ENCODE data around the gene WDFY3.

GRCh38 chr4:84730375-84730774, 236.1 kb downstream of the WDFY3 start:
- TF ChIP-seq, protein P1, sequence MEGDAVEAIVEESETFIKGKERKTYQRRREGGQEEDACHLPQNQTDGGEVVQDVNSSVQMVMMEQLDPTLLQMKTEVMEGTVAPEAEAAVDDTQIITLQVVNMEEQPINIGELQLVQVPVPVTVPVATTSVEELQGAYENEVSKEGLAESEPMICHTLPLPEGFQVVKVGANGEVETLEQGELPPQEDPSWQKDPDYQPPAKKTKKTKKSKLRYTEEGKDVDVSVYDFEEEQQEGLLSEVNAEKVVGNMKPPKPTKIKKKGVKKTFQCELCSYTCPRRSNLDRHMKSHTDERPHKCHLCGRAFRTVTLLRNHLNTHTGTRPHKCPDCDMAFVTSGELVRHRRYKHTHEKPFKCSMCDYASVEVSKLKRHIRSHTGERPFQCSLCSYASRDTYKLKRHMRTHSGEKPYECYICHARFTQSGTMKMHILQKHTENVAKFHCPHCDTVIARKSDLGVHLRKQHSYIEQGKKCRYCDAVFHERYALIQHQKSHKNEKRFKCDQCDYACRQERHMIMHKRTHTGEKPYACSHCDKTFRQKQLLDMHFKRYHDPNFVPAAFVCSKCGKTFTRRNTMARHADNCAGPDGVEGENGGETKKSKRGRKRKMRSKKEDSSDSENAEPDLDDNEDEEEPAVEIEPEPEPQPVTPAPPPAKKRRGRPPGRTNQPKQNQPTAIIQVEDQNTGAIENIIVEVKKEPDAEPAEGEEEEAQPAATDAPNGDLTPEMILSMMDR (conservative IDR thresholded peaks at IDR 0.05) = no peak
- no peak for TF ChIP-seq ZFX (IDR thresholded peaks at IDR 0.05)

All from C4-2B (cell line).